Measurements from ENCODE around the gene CHST11.
"Not testable (repeated sequence)": the region's sequence is repeated elsewhere in the genome, so short reads cannot be mapped to it uniquely, and the experiment has no call there.

The CHST11 gene

DNA sequence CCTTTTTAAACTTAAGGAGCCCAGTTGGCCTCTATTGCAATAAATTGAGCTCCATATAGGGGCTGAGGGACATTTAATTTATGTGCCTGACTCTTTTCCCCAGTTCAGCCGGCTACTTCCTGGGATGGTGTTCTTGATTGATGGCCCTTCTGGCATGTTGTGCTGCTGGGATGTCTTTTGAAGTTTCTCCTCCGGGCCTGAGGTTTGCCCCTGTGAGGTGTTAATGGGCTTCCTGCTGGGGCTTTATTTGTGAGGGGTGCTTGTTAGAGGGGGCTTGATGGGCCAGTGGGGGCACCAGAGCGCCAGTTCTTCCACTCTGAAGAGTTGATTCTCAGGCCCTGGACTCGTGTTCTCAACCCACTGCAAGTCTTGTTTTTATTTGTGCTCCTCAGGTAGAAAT, 69.6 kb downstream of the CHST11 start:
- DNase-seq (ENCODE audit: low read depth in 3 of 3), result no peak

DNA sequence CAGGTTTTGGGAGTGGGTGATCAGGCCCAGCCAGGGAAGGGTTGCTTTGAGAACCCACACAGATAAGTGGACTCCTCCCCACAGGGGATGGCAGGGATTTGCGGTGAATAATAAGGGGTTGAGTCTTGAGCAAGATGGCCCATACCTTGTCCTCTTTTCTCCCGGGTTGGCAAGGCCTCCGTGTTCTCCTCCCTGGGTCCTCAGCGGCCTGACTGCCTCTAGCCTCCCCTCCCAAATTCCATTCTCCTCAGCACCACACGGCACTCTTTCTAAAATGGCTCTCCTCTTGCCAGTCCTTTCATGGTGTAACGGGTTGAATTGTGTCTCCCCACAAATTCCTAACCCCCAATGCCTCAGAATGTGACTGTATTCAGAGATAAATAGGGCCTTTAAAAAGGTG, 70.0 kb downstream of the CHST11 start:
- DNase-seq (ENCODE audit: low read depth in 3 of 3), result no peak

DNA sequence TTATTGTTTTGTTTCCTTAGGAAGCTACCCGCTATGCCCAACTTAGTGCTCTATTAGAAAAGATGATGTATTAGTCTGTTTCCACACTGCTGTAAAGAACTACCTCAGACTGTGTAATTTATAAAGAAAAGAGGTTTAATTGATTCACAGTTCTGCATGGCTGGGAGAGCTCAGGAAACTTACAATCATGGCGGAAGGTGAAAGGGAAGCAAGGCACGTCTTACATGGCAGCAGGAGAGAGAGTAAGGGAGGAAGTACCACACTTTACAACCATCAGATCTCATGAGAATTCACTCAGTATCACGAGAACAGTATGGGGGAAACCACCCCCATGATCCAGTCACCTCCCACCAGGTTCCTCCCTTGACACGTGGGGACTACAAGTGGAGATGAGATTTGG, 70.9 kb downstream of the CHST11 start:
- DNase-seq (ENCODE audit: low read depth in 3 of 3), result not testable (repeated sequence)

DNA sequence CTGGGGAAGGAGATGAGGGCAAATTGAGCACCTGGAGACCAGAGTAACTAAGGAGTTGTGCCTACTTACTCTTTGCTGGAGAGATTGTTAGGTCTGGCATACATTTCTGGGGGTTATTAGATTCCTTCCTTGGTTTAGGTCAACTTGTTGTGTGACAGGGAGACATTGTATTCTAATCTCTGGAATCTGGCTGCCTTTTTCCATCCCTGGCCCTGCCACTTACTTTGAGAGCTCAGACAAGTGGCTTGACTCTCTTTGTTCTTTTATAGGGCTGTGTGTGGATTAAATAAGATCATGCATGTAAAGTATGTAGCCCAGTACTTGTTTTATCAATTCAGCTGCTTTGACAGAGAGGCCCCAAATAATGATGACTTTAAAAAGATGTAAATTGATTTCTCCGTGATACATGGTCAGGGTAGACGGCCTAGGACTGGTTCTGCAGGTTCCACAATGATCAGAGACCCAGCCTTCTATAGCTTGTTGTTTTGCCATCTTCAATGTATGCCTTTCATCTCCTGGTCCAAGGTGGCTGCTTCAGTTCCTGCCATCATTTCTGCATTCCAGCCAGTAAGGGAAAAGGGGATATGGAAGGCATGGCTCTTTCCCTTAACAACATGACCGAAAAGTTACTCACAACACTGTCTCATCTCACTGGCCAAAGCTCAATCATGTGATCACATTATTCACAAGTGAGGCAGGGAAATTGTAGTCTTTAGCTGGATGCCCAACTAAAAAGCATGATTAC, 72.6 kb downstream of the CHST11 start:
- DNase-seq (ENCODE audit: low read depth in 3 of 3), result no peak

DNA sequence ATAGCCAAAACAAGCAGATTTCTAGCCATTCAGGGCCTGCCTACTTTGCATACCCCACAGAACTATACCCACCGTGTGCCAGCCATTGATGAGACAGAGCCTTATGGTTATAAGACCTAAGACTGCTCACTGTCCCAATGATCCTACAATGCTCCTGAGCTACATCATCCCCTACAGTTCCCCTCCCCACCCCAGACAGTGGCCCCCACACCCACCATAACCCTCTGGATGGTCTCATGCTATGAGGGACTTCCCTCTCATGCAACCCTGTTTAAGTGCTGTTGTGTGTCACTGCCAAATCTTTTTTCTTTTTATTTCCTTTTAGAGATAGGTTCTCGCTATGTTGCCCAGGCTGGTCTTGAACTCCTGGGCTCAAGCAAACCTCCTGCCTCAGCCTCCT, 75.9 kb downstream of the CHST11 start:
- DNase-seq (ENCODE audit: low read depth in 3 of 3), result no peak

DNA sequence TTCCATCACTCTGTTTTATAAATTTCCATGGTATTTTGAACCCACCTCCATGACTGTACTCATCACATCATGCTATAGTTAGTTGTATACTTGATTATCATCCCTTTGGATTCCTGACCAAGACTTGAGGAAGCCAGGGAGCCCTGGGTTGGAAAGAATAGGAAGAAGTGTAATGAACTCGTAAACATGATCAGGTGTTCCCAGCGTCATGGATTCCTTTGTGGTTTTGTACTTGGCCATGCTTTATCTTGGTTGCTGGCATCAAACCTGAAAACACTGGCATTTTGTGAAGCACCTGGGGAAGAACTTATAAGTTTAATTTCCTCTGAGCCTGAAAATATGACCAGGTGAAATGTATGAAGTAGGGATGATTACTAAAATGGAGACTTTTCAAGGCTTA, 76.4 kb downstream of the CHST11 start:
- no peak for DNase-seq (ENCODE audit: low read depth in 3 of 3)

DNA sequence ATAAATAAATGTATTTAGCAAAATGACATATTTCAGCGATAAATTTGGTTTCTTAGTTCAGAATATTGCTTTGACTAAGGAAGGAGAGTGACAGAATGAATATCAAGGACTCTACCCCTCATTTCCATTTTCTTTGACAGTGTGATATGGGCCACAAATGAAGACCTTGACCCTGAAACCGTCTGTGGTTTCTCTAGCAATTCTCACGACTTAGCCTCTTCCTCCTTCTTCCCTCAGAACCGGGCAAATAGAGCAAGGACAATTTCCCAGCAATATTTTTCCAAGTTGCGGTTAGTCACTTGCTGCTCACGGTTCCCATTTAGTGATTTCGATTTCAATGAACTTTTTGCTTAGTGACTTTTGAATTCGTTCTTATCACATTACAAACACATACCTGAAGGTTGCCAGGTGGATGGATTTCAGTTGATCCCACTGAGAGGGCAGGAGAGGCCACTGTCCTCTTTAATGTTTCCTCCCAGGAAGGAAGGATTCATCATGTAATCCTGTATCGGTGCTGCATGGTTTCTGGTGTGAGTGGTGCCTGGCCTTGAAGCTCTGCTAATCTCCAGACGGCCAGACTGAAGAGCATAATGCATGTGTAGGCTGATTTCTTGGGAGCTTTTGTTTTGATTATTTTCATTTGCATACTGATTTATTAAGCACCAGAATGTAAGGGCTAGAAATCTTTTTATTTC, 77.6 kb downstream of the CHST11 start:
- no peak for DNase-seq (ENCODE audit: low read depth in 3 of 3)

DNA sequence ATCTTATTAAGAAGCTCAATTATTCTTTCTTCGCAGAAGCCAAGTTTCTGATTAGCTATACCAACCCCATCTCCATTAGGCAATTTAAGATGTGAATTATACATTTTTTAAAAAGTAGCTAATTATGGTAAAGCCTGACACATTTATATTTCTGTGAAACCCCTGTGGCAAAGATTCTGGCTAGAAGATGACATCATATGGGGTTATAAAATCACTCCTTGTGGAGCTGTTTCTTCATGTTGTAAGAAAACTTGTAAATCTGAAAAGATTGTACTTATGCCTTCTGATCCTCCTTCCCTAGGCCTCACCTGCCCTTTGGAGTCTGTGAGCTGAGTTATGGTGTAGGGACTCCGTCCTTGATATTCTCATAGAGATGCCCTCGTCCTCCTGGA, 78.1 kb downstream of the CHST11 start:
- DNase-seq (ENCODE audit: low read depth in 3 of 3), result no peak

DNA sequence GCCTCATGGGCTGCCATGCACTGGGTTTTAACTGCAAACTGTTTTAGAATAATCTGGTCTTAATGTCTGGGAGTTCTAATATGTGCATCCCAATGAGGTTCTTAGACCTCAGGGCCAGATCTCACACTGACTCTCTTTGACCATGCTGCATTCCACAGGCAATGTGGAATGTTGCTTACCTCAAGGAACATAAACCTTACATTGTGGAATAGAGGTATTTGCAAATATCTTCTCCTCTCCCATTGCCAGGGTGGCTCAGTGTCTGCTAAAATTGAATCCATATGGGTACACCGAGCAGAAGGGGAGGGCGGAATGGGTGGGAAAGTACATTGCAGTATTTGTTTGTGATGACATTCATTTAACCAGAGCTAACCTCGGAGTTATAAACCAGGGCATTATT, 78.6 kb downstream of the CHST11 start:
- no peak for DNase-seq (ENCODE audit: low read depth in 3 of 3)

DNA sequence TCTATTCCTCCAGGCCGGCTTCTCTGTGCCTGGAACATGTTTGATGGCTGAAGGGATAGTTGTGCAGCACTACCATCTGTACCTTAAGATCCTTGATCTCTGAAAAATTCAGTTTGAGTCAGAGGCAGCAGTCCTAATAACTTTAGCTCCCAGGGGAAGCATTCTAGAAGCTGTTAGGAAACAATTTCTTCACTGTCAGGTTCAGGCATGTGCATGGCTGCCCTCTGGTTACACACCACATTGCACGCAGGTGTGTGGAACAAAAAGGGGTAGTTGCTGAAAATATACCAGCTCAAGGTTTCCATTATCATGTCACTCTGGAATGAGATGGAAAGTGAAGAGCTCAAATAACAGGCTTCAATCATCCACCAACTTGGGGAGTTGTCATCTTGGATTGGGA, 80.1 kb downstream of the CHST11 start:
- no peak for DNase-seq (ENCODE audit: low read depth in 3 of 3)

DNA sequence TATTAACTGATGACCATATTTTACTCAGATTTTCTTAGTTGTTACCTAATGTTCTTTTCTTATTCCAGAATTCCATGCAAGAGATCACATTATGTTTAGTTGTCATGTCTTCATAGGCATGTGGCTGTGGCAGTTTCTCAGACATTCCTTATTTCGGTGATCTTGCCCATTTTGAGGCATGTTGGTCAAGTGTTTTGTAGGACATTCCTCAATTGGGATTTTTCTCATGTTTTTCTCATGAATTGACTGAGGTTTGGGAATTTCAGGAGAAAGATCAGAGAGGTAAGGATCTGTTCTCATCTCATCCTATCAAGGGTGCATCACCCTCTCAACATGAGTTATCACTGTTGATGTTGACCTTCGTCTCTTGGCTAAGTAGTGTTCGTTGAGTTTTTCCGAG, 81.3 kb downstream of the CHST11 start:
- no peak for DNase-seq (ENCODE audit: low read depth in 3 of 3)

DNA sequence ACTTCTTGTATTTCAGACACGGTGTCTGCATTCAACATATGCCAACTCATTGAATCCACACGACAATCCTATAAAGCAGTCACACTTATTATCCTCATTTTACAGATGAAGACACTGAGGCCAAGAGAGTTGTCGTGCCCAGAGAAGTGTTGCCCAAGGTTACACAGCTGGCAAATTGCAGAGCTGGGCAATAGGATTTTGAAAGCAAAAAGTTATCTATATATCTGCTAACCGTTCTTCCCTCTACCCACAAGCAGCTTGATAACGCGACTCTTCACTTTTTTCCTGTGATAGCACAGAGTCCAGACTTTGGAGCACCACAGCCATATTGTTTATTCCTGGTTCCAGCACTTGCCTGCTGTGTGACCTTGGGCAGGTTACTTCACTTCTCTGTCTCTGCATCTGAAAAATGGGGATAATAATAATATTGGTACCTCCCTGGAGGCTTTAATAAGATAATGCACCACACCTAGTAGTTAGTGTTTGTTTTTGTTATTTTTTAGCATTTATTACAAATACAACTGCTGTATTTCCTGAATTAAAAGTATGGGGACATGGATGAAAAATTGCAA, 82.2 kb downstream of the CHST11 start:
- DNase-seq (ENCODE audit: low read depth in 3 of 3), result no peak

DNA sequence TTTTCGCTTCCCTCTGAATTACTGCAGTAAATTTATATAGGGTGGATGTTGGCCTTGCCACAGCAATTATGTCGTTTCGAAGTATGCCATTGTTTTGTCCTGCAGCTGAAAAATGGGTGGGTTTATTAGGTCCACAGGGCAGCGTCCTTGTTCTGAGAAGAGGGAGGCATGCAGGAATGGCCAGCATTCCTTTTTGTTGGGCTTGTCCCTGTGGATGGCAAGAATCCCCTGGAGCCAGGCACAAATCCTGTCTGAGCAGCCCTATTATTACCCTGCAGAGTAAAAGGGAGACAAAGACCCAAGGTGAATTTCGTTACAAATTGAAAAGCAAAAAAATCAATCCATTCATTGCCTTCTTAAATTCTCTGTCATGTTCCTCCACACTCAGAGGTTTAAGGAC, 88.1 kb downstream of the CHST11 start:
- no peak for DNase-seq (ENCODE audit: low read depth in 3 of 3)

DNA sequence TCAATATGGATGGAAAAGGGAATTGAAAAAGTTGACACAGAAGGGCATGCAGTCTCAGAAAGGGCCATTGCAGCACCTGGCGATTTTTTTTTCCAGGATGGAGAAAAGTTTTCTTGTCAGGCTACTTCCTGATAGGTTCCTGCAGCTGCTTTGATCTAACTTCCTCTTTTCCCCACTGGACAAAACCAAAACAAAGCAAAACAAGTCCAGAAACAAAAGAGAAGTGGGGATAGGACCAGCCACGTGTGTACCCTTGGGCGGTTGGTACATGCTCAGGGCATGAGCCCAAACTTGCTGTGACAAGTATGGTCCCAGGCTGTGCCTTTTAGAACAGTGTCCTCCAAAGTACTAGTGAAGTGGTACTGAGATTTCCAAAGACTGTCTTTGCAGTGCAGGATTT, 89.8 kb downstream of the CHST11 start:
- DNase-seq (ENCODE audit: low read depth in 3 of 3), result no peak

DNA sequence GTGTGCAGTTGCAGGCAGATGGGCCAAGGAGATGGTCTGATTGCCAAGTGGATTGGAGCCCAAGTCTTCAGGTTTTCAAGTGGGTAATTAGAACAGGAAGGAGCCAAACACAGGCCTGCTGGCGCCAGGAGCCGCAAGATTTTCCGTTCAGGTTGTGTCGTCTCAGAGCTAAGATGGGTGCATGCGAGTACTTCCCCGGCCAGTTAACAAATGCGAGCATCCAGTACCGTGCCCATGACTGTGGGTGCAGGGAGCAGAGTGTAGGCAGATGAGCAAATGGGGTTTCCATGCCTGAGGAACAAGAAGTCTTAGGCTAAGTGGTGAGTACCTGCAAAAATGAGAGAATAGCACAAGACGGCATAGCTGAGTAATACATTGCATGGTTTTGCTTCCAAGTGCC, 90.5 kb downstream of the CHST11 start:
- DNase-seq (ENCODE audit: low read depth in 3 of 3), result no peak

DNA sequence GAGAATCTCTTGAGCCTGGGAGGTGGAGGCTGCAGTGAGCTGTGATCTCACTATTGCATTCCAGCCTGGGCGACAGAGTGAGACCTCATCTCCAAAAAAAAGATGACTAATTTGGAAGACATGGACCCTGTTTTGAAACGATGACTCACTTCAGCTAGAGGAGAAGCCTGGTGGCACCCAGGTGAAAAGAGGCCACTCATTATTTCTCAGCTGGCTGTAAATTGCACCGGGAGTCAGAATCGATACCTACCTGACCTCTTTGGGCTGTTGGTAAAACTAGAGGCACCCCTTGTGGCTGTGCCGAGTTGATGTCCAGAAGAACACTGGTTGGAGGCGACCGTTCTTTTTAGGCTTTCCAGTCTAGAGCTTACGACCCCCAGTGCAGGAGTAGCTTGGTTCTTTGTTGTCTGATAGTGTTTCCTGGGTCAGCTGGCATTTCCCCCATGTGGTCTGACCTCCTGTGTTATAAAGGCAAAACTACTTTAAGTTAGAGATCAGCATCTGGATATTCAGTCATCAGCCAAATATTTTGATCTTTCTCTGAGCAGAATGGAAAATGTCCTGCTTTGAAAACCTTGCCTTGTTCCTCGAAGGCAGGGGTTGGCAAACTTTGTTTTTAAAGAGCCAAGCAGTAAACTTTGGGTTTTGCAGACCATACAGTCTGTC, 93.2 kb downstream of the CHST11 start:
- DNase-seq (ENCODE audit: low read depth in 3 of 3), result no peak

DNA sequence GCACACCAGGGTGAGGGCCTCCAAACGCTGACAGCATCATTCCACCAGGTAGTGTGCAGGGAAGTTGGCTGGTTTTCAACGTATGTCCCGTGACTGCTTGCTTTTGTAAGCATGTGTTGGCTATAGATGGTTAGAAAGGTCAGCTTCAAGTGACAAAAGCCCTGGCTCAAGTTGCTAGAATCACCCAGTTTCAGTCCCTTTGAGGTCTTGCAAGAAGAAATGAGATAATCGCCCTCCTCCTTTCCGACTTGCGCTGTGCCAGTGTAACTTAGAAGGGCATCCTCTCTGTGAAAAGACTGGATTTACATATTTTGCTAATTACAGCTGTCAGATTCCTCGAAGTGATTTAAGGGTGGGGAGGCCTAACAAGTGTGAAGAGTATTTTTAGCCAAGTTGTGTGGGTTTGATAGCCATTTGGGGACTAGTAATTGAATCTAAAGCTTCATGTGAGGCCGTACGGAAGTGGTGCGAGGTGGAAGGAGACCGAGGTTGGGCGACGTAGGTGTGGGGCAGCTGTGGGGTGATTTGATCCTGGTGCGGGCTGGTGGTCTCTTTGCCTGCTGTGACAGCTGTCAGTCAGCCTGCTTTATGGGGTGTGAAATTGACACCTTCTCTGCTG, 94.7 kb downstream of the CHST11 start:
- DNase-seq (ENCODE audit: low read depth in 3 of 3), result no peak

DNA sequence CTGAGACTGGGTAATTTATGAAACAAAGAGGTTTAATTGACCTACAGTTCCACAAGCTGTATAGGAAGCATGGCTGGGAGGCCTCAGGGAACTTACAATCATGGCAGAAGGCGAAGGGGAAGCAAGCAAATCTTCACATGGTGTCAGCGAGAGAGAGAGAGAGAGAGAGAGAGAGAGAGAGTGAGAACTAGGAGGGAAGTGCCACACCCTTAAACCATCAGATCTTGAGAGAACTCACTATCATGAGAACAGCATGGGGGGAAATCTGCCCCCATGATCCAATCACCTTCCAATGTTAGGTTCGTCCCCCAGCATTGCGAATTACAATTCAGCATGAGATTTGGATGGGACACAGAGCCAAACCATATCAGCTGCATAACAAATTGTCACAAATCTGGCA, 96.7 kb downstream of the CHST11 start:
- no peak for DNase-seq (ENCODE audit: low read depth in 3 of 3)

DNA sequence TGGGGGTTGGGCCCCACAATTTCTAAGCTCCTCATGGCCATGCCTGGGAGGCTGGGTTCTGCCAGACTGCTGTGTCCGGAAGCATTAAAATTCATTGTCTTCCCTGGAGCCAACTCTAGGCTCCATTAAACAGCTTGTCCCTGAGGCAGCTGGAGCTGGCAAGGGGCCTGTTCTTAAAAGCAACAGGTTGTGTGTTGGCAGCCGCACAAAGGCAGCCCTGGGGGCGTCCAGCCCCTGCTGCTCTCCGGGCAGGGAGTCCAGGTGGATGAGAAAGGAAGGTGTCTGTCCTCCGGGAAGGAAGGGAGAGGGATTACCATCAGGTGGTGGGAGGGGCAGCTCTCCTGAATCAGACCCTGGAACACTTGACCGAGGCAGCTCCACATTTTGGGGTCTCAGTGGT, 98.9 kb downstream of the CHST11 start:
- no peak for DNase-seq (ENCODE audit: low read depth in 3 of 3)

DNA sequence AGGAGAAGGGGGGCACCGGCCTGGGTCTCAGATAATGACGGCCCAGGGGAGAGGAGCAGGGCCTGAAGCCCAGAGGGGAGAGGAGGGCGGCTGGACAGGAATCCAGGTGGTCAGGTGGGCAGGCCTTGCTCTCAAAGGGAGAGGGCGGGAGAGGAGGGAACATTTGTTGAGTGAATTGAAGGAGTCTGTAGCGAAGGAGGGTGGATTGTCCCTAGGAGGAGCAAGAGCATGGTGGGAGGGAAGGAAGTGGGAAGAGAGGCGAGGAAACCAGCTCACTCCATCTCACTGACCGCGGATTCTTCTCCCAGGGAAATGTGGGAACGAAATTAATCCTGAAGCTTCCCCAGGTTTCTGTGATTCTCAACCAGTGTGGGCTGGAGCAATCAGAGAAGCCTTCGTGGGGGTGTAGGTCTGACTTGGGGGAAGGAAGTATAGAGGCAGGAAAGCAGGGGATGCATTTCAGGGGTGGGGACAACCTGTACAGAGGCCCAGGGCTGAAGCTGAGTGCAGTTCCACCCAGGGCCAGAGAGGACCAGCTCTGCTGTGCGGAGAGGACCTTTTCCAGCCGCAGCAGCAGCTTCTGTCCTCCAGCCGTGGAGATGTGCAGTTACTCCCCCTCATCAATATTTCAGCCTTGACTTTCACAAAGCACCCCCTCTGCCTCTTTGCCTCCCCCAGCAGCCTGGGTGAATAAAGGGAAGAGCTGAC, 100.9 kb downstream of the CHST11 start:
- DNase-seq (ENCODE audit: low read depth in 3 of 3), result no peak

DNA sequence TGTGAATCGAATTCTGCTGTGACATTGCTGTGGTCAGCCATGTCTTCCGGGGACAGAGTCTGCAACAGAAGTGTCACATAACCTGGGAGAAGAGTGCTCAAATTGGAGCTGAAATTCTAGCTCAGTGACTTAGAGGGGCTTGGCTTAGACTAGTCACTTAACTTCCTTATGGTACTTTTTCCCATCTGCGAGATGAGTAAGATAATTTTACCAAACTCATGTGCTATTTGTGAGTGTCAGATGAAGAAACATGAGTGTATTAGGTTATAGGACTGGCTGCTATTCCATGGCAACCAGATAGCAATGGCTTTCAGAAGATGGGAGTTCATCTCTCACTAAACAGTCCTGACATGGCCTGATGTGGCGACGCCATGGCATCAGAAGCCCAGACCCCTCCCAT, 104.1 kb downstream of the CHST11 start:
- DNase-seq (ENCODE audit: low read depth in 3 of 3), result no peak

DNA sequence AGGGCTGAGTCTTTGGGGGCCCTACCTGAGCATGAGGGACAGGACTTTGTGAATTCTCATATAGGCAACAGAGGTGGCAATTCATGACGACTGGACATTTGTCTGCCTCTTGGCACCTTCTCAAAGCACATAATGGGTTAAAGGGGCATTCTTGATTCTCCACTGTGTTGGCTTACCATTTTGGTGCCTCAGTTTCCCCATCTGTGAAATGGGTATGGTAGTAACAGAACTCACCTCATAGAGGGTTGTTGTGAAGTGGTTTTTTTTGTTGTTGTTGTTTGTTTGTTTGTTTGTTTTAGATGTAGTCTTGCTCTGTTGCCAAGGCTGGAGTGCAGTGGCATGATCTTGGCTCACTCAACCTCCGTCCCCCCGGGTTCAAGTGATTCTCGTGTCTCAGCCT, 106.0 kb downstream of the CHST11 start:
- DNase-seq (ENCODE audit: low read depth in 3 of 3), result no peak
